GM23338 (cell line): ENCODE results near the gene GASK1B. TPM values are rescaled to one million over a fixed set of nuclear protein-coding genes. Genes with fewer than 3 reads are reported as not detected.

ENCODE experiments used
- ATAC-seq: fragments of 200-7000 bp; cut with Tn5 transposase; 3 replicates; pipeline ENCODE4 v1.9.1; 2020
- DNase-seq: peaks from one replicate; pipeline ENCODE4 v3.0.0-alpha.2; 2015; ENCODE audit warnings: low spot score
- H2AFZ ChIP-seq: fragments of 200-600 bp; sonication (generic); 2 replicates; pipeline ENCODE4 v1.8.0; 2016; ENCODE audit warnings: antibody characterized with exemption, mild to moderate bottlenecking, moderate library complexity
- H3F3A ChIP-seq: fragments of 200-600 bp; sonication (generic); replicated peaks from 2 replicates; pipeline ENCODE4 v1.8.0; 2017; ENCODE audit warnings: antibody characterized with exemption, mixed run types, low read depth
- H3K27ac ChIP-seq: fragments of 200-600 bp; sonication (generic); 2 replicates; pipeline ENCODE4 v1.6.1; 2016; ENCODE audit warnings: low read depth
- H3K27me3 ChIP-seq: fragments of 200-600 bp; sonication (generic); 2 replicates; pipeline ENCODE4 v1.8.0; 2016; ENCODE audit warnings: mild to moderate bottlenecking, mixed run types, moderate library complexity; ENCODE audit not compliant: insufficient read depth
- H3K36me3 ChIP-seq: fragments of 200-600 bp; sonication (generic); 2 replicates; pipeline ENCODE4 v1.8.0; 2016; ENCODE audit warnings: mild to moderate bottlenecking; ENCODE audit not compliant: insufficient read depth
- H3K4me1 ChIP-seq: fragments of 200-600 bp; sonication (generic); 2 replicates; pipeline ENCODE4 v1.8.0; 2016; ENCODE audit warnings: mild to moderate bottlenecking, moderate library complexity; ENCODE audit not compliant: insufficient read depth
- H3K4me2 ChIP-seq: fragments of 200-600 bp; sonication (generic); 2 replicates; pipeline ENCODE4 v1.7.1; 2017; ENCODE audit warnings: mixed run types
- H3K4me3 ChIP-seq: fragments of 200-600 bp; sonication (generic); 2 replicates; pipeline ENCODE4 v1.6.1; 2016; ENCODE audit warnings: mixed run types
- H3K79me2 ChIP-seq: fragments of 200-600 bp; sonication (generic); replicated peaks from 2 replicates; pipeline ENCODE4 v1.8.0; 2017; ENCODE audit warnings: mild to moderate bottlenecking; ENCODE audit not compliant: insufficient read depth
- H3K9me2 ChIP-seq: fragments of 200-600 bp; sonication (generic); 2 replicates; pipeline ENCODE4 v1.8.0; 2017; ENCODE audit not compliant: insufficient read depth
- H4K20me1 ChIP-seq: fragments of 200-600 bp; sonication (generic); replicated peaks from 2 replicates; pipeline ENCODE4 v1.8.0; 2017; ENCODE audit warnings: mild to moderate bottlenecking; ENCODE audit not compliant: insufficient read depth
- H3K27ac Mint-ChIP-seq: 2 replicates; pipeline ENCODE4 v1.8.0; 2020; ENCODE audit warnings: inconsistent platforms, mild to moderate bottlenecking, moderate library complexity, mixed read lengths
- H3K27me3 Mint-ChIP-seq: 3 replicates; pipeline ENCODE4 v1.8.0; 2022; ENCODE audit warnings: low read depth, mild to moderate bottlenecking, moderate library complexity, mixed read lengths, inconsistent platforms; ENCODE audit not compliant: insufficient read depth, poor library complexity
- H3K36me3 Mint-ChIP-seq: 3 replicates; pipeline ENCODE4 v1.8.0; 2021; ENCODE audit warnings: low read depth, mild to moderate bottlenecking, inconsistent platforms, moderate library complexity, mixed read lengths
- H3K4me1 Mint-ChIP-seq: 3 replicates; pipeline ENCODE4 v1.8.0; 2020; ENCODE audit warnings: mild to moderate bottlenecking, inconsistent platforms, mixed read lengths
- H3K4me3 Mint-ChIP-seq: 3 replicates; pipeline ENCODE4 v1.8.0; 2021; ENCODE audit warnings: moderate library complexity, mild to moderate bottlenecking, inconsistent platforms, mixed read lengths
- H3K9me3 Mint-ChIP-seq: 3 replicates; pipeline ENCODE4 v1.8.0; 2020; ENCODE audit warnings: moderate library complexity, mild to moderate bottlenecking, inconsistent platforms, mixed read lengths
- CREB1 ChIP-seq: fragments of 250-450 bp; sonication (Bioruptor Pico); IDR thresholded peaks from 2 replicates; pipeline ENCODE4 v1.5.0; 2020; ENCODE audit warnings: low read depth, mild to moderate bottlenecking, moderate library complexity
- ETS1 ChIP-seq: IDR thresholded peaks from 2 replicates; pipeline ENCODE4 v1.6.1; 2016; ENCODE audit warnings: antibody characterized with exemption
- EZH2 ChIP-seq: fragments of 200-600 bp; sonication (generic); IDR thresholded peaks from one replicate; pipeline ENCODE4 v1.8.0; 2017; ENCODE audit warnings: antibody characterized with exemption, mild to moderate bottlenecking, low read depth; ENCODE audit not compliant: unreplicated experiment
- EZH2phosphoT487 ChIP-seq: fragments of 200-600 bp; sonication (generic); IDR thresholded peaks from one replicate; pipeline ENCODE4 v1.8.1; 2018; ENCODE audit warnings: antibody characterized with exemption; ENCODE audit not compliant: unreplicated experiment
- JUNB ChIP-seq: IDR thresholded peaks from one replicate; pipeline ENCODE4 v1.6.1; 2016; ENCODE audit warnings: antibody characterized with exemption; ENCODE audit not compliant: unreplicated experiment
- NANOG ChIP-seq: IDR thresholded peaks from 2 replicates; pipeline ENCODE4 v1.6.1; 2016; ENCODE audit warnings: antibody characterized with exemption, borderline replicate concordance
- POLR2AphosphoS5 ChIP-seq: IDR thresholded peaks from 2 replicates; pipeline ENCODE4 v1.6.1; 2016; ENCODE audit warnings: antibody characterized with exemption, low read depth
- STAT1 ChIP-seq: IDR thresholded peaks from one replicate; pipeline ENCODE4 v1.6.1; 2016; ENCODE audit warnings: antibody characterized with exemption; ENCODE audit not compliant: unreplicated experiment
- ZNF331 ChIP-seq: fragments of 250-450 bp; sonication (Bioruptor Pico); IDR thresholded peaks from 2 replicates; pipeline ENCODE4 v1.5.0; 2020; ENCODE audit warnings: low read depth, mild to moderate bottlenecking, moderate library complexity
- ZNF462 ChIP-seq: fragments of 250-450 bp; sonication (Bioruptor Pico); IDR thresholded peaks from 2 replicates; pipeline ENCODE4 v1.5.0; 2020; ENCODE audit warnings: mild to moderate bottlenecking, moderate library complexity
- polyA plus RNA-seq: library from polyadenylated mRNA; unstranded; fragments of >200 nt; fragmentation: Nextera tagmentation; extraction: Ambion mirVana; gene quantifications from 2 replicates; pipeline ENCODE4 v1.2.1, GENCODE V29; 2016
- total RNA-seq: library from RNA; depleted of rRNA; stranded (reverse); fragments of >200 nt; shearing (Covaris generic); gene quantifications from 2 replicates; pipeline ENCODE4 v1.2.3, GENCODE V29; 2014
- TF ChIP-seq, protein P1 (sequence below): IDR thresholded peaks from one replicate; pipeline ENCODE4 v1.6.1; 2018; ENCODE audit warnings: antibody characterized with exemption; ENCODE audit not compliant: unreplicated experiment

GASK1B gene
- total and polyA plus RNA-seq, 2 experiments from 2014 or later, result not detected

GRCh38 chr4:158189422-158189821, 16.6 kb upstream of the GASK1B start:
- no peaks in the 10 kb centered on the region for H3K4me1 Mint-ChIP-seq
- ATAC-seq (no peak), DNase-seq (no peak)
- Histone ChIP-seq H2AFZ (no peak overlapping the region), H3K4me1 (no peaks in the 10 kb centered on the region), H3K36me3 (no peaks in the 10 kb centered on the region), H3F3A (no peaks in the 10 kb centered on the region), H4K20me1 (no peaks in the 10 kb centered on the region), H3K4me2 (no peak overlapping the region), H3K4me3 (no peak overlapping the region), H3K9me2 (no peaks in the 10 kb centered on the region), H3K27ac (no peak overlapping the region), H3K79me2 (no peaks in the 10 kb centered on the region), H3K27me3 (no peaks in the 10 kb centered on the region)
- H3K4me3 Mint-ChIP-seq, result no peak overlapping the region
- no peaks in the 10 kb centered on the region for H3K36me3 Mint-ChIP-seq
- no peaks in the 10 kb centered on the region for H3K9me3 Mint-ChIP-seq
- H3K27me3 Mint-ChIP-seq, result no peaks in the 10 kb centered on the region
- no peak overlapping the region for H3K27ac Mint-ChIP-seq
- TF ChIP-seq EZH2phosphoT487, result no peak

DNA sequence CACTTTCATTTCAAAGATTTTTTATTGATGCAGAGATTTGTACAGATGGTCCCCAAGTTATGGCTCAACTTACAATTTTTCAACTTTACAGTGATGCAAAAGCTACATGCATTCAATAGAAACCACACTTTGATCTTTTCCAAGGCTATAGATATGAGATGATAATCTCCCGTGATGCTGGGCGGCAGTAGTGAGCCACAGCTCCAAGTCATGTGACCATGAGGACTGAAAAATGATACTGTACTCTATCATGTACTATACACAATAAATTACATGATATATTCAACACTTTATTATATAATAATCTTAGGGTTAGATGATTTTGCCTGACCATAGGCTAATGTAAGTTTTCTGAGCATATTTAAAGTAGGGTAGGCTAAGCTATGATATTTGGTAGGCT, 14.0 kb upstream of the GASK1B start:
- Mint-ChIP-seq H3K27ac (no peak overlapping the region), H3K4me1 (no peaks in the 10 kb centered on the region; the same call in 2 of the 3 replicates), H3K36me3 (no peaks in the 10 kb centered on the region), H3K27me3 (no peaks in the 10 kb centered on the region), H3K4me3 (no peak overlapping the region), H3K9me3 (no peaks in the 10 kb centered on the region)
- Histone ChIP-seq H4K20me1 (no peaks in the 10 kb centered on the region), H3K79me2 (no peaks in the 10 kb centered on the region), H3K27ac (no peak overlapping the region), H2AFZ (no peak overlapping the region), H3K4me3 (no peak overlapping the region), H3K27me3 (no peaks in the 10 kb centered on the region), H3K9me2 (no peaks in the 10 kb centered on the region), H3K4me2 (no peak overlapping the region), H3K36me3 (no peaks in the 10 kb centered on the region), H3F3A (no peaks in the 10 kb centered on the region), H3K4me1 (no peaks in the 10 kb centered on the region)
- no peak for ATAC-seq
- DNase-seq, result no peak
- TF ChIP-seq EZH2 (no peak), EZH2phosphoT487 (no peak), ZNF331 (CRISPR knock-in tag) (no peak), NANOG (no peak), JUNB (no peak), ZNF462 (CRISPR knock-in tag) (no peak), CREB1 (no peak), ETS1 (no peak), POLR2AphosphoS5 (no peak), STAT1 (no peak)
- TF ChIP-seq, protein P1, sequence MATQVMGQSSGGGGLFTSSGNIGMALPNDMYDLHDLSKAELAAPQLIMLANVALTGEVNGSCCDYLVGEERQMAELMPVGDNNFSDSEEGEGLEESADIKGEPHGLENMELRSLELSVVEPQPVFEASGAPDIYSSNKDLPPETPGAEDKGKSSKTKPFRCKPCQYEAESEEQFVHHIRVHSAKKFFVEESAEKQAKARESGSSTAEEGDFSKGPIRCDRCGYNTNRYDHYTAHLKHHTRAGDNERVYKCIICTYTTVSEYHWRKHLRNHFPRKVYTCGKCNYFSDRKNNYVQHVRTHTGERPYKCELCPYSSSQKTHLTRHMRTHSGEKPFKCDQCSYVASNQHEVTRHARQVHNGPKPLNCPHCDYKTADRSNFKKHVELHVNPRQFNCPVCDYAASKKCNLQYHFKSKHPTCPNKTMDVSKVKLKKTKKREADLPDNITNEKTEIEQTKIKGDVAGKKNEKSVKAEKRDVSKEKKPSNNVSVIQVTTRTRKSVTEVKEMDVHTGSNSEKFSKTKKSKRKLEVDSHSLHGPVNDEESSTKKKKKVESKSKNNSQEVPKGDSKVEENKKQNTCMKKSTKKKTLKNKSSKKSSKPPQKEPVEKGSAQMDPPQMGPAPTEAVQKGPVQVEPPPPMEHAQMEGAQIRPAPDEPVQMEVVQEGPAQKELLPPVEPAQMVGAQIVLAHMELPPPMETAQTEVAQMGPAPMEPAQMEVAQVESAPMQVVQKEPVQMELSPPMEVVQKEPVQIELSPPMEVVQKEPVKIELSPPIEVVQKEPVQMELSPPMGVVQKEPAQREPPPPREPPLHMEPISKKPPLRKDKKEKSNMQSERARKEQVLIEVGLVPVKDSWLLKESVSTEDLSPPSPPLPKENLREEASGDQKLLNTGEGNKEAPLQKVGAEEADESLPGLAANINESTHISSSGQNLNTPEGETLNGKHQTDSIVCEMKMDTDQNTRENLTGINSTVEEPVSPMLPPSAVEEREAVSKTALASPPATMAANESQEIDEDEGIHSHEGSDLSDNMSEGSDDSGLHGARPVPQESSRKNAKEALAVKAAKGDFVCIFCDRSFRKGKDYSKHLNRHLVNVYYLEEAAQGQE, result no peak
